HEK293 (cell line): ENCODE measurements around the gene ZFP36.
A peak's percentile ranks its signal among the peaks of the same experiment; 100 is the strongest.

Experiments
- CTCF ChIA-PET: fragments of 350-600 bp; formaldehyde crosslinking; extraction: SDS; loops from one replicate; lab custom pipeline; 2021; ENCODE audit warnings: antibody characterized with exemption; lab: Yijun Ruan, JAX
- POLR2A ChIA-PET: fragments of 300-600 bp; formaldehyde crosslinking; extraction: SDS; loops from one replicate; lab custom pipeline; 2020; ENCODE audit warnings: antibody characterized with exemption, inconsistent platforms; lab: Yijun Ruan, JAX
- H3K27ac ChIP-seq: fragments of 200-500 bp; sonication (Bioruptor generic); 2 replicates; pipeline ENCODE4 v1.5.1; 2014; ENCODE audit warnings: low read depth, low read length, control low read depth, inconsistent platforms; ENCODE audit errors: extremely low read depth
- H3K36me3 ChIP-seq, 2 experiments: fragments of 200-500 bp in 1 of 2; sonication (Bioruptor generic) in 1 of 2; 1 replicate in 1 of 2; 2 replicates in 1 of 2; pipeline ENCODE4 v1.5.1; 2014 to 2017; ENCODE audit warnings: inconsistent platforms in 2 of 2, low read length in 2 of 2; ENCODE audit not compliant: control insufficient read depth in 2 of 2, insufficient read depth in 1 of 2
- H3K4me1 ChIP-seq: fragments of 200-500 bp; sonication (Bioruptor generic); 2 replicates; pipeline ENCODE4 v1.5.1; 2014; ENCODE audit warnings: mild to moderate bottlenecking, low read length, inconsistent platforms; ENCODE audit not compliant: control insufficient read depth, insufficient read depth
- H3K4me3 ChIP-seq: 2 replicates; pipeline ENCODE4 v1.5.1; 2011; ENCODE audit warnings: low read depth, mild to moderate bottlenecking, control low read depth, low read length, moderate library complexity
- H3K9me3 ChIP-seq: fragments of 200-500 bp; sonication (Bioruptor generic); 2 replicates; pipeline ENCODE4 v1.5.1; 2014; ENCODE audit warnings: low read depth, low read length, inconsistent platforms; ENCODE audit not compliant: control insufficient read depth, insufficient read depth
- BCL11A ChIP-seq: fragments of 450-650 bp; formaldehyde crosslinking; IDR thresholded peaks from 2 replicates; pipeline ENCODE4 v1.5.1; 2016; ENCODE audit warnings: low read depth, missing biosample characterization, missing genetic modification characterization
- EGR2 ChIP-seq: fragments of 450-650 bp; formaldehyde crosslinking; IDR thresholded peaks from 2 replicates; pipeline ENCODE4 v1.5.1; 2016; ENCODE audit warnings: low read depth, missing biosample characterization, missing genetic modification characterization
- GLIS1 ChIP-seq: fragments of 450-650 bp; formaldehyde crosslinking; IDR thresholded peaks from 2 replicates; pipeline ENCODE4 v1.5.1; 2016; ENCODE audit warnings: missing biosample characterization, missing genetic modification characterization
- MYNN ChIP-seq: fragments of 450-650 bp; formaldehyde crosslinking; IDR thresholded peaks from 2 replicates; pipeline ENCODE4 v1.5.1; 2016; ENCODE audit warnings: missing biosample characterization, missing genetic modification characterization, borderline replicate concordance
- SP2 ChIP-seq: fragments of 450-650 bp; formaldehyde crosslinking; IDR thresholded peaks from 2 replicates; pipeline ENCODE4 v1.5.1; 2016; ENCODE audit warnings: missing biosample characterization, missing genetic modification characterization
- SP3 ChIP-seq: fragments of 450-650 bp; formaldehyde crosslinking; IDR thresholded peaks from 2 replicates; pipeline ENCODE4 v1.5.1; 2016; ENCODE audit warnings: missing biosample characterization, missing genetic modification characterization
- ZFHX2 ChIP-seq: fragments of 450-650 bp; formaldehyde crosslinking; conservative IDR thresholded peaks from 2 replicates; pipeline ENCODE4 v1.5.1; 2016; ENCODE audit warnings: missing biosample characterization, missing genetic modification characterization
- ZFP69B ChIP-seq: fragments of 450-650 bp; formaldehyde crosslinking; IDR thresholded peaks from 2 replicates; pipeline ENCODE4 v1.5.1; 2016; ENCODE audit warnings: missing biosample characterization, missing genetic modification characterization
- ZNF10 ChIP-seq: fragments of 450-650 bp; formaldehyde crosslinking; IDR thresholded peaks from 2 replicates; pipeline ENCODE4 v1.5.1; 2017; ENCODE audit warnings: missing biosample characterization, missing genetic modification characterization
- ZNF121 ChIP-seq: fragments of 450-650 bp; formaldehyde crosslinking; IDR thresholded peaks from 2 replicates; pipeline ENCODE4 v1.5.1; 2016; ENCODE audit warnings: missing biosample characterization, missing genetic modification characterization
- ZNF132 ChIP-seq: fragments of 450-650 bp; formaldehyde crosslinking; IDR thresholded peaks from 2 replicates; pipeline ENCODE4 v1.5.1; 2017; ENCODE audit warnings: missing biosample characterization, missing genetic modification characterization, borderline replicate concordance
- ZNF239 ChIP-seq: fragments of 450-650 bp; formaldehyde crosslinking; IDR thresholded peaks from 2 replicates; pipeline ENCODE4 v1.5.1; 2016; ENCODE audit warnings: missing biosample characterization, missing genetic modification characterization
- ZNF266 ChIP-seq: fragments of 450-650 bp; formaldehyde crosslinking; IDR thresholded peaks from 2 replicates; pipeline ENCODE4 v1.5.1; 2016; ENCODE audit warnings: missing biosample characterization, missing genetic modification characterization, low read depth
- ZNF37A ChIP-seq: fragments of 450-650 bp; IDR thresholded peaks from 2 replicates; pipeline ENCODE4 v1.5.1; 2018; ENCODE audit warnings: missing biosample characterization, missing genetic modification characterization
- ZNF391 ChIP-seq: fragments of 450-650 bp; formaldehyde crosslinking; IDR thresholded peaks from 2 replicates; pipeline ENCODE4 v1.5.1; 2016; ENCODE audit warnings: low read depth, missing biosample characterization, missing genetic modification characterization, borderline replicate concordance
- ZNF423 ChIP-seq: fragments of 450-650 bp; formaldehyde crosslinking; IDR thresholded peaks from 2 replicates; pipeline ENCODE4 v1.5.1; 2016; ENCODE audit warnings: missing biosample characterization, missing genetic modification characterization
- ZNF449 ChIP-seq: fragments of 450-650 bp; formaldehyde crosslinking; IDR thresholded peaks from 2 replicates; pipeline ENCODE4 v1.5.1; 2017; ENCODE audit warnings: missing biosample characterization, mild to moderate bottlenecking, missing genetic modification characterization, moderate library complexity
- ZNF48 ChIP-seq: fragments of 450-650 bp; formaldehyde crosslinking; IDR thresholded peaks from 2 replicates; pipeline ENCODE4 v1.5.1; 2016; ENCODE audit warnings: missing biosample characterization, missing genetic modification characterization
- ZNF571 ChIP-seq: fragments of 450-650 bp; formaldehyde crosslinking; IDR thresholded peaks from 2 replicates; pipeline ENCODE4 v1.5.0; 2017; ENCODE audit warnings: missing biosample characterization, missing genetic modification characterization
- ZNF596 ChIP-seq: fragments of 450-650 bp; IDR thresholded peaks from 2 replicates; pipeline ENCODE4 v1.5.0; 2018; ENCODE audit warnings: missing biosample characterization, mild to moderate bottlenecking, missing genetic modification characterization, moderate library complexity
- ZNF600 ChIP-seq: fragments of 450-650 bp; formaldehyde crosslinking; IDR thresholded peaks from 2 replicates; pipeline ENCODE4 v1.5.1; 2016; ENCODE audit warnings: missing biosample characterization, missing genetic modification characterization
- ZNF610 ChIP-seq: fragments of 450-650 bp; formaldehyde crosslinking; IDR thresholded peaks from 2 replicates; pipeline ENCODE4 v1.5.1; 2016; ENCODE audit warnings: missing biosample characterization, missing genetic modification characterization, borderline replicate concordance
- ZNF664 ChIP-seq: fragments of 450-650 bp; formaldehyde crosslinking; IDR thresholded peaks from 2 replicates; pipeline ENCODE4 v1.5.1; 2016; ENCODE audit warnings: missing biosample characterization, missing genetic modification characterization
- ZNF707 ChIP-seq: fragments of 450-650 bp; formaldehyde crosslinking; IDR thresholded peaks from 2 replicates; pipeline ENCODE4 v1.5.1; 2016; ENCODE audit warnings: missing biosample characterization, missing genetic modification characterization
- ZNF777 ChIP-seq: fragments of 450-650 bp; formaldehyde crosslinking; IDR thresholded peaks from 2 replicates; pipeline ENCODE4 v1.5.1; 2017; ENCODE audit warnings: missing biosample characterization, missing genetic modification characterization, borderline replicate concordance
- ZNF791 ChIP-seq: fragments of 450-650 bp; formaldehyde crosslinking; IDR thresholded peaks from 2 replicates; pipeline ENCODE4 v1.5.1; 2016; ENCODE audit warnings: missing biosample characterization, missing genetic modification characterization
- ZSCAN23 ChIP-seq: fragments of 450-650 bp; formaldehyde crosslinking; IDR thresholded peaks from 2 replicates; pipeline ENCODE4 v1.5.1; 2016; ENCODE audit warnings: missing biosample characterization, missing genetic modification characterization
- TF ChIP-seq, protein P1 (sequence below): fragments of 450-650 bp; formaldehyde crosslinking; IDR thresholded peaks from 2 replicates; pipeline ENCODE4 v1.5.1; 2016; ENCODE audit warnings: missing biosample characterization, missing genetic modification characterization
- TF ChIP-seq, protein P2 (sequence below): fragments of 450-650 bp; formaldehyde crosslinking; IDR thresholded peaks from 2 replicates; pipeline ENCODE4 v1.5.1; 2016; ENCODE audit warnings: missing biosample characterization, missing genetic modification characterization

ZFP36 gene

DNA sequence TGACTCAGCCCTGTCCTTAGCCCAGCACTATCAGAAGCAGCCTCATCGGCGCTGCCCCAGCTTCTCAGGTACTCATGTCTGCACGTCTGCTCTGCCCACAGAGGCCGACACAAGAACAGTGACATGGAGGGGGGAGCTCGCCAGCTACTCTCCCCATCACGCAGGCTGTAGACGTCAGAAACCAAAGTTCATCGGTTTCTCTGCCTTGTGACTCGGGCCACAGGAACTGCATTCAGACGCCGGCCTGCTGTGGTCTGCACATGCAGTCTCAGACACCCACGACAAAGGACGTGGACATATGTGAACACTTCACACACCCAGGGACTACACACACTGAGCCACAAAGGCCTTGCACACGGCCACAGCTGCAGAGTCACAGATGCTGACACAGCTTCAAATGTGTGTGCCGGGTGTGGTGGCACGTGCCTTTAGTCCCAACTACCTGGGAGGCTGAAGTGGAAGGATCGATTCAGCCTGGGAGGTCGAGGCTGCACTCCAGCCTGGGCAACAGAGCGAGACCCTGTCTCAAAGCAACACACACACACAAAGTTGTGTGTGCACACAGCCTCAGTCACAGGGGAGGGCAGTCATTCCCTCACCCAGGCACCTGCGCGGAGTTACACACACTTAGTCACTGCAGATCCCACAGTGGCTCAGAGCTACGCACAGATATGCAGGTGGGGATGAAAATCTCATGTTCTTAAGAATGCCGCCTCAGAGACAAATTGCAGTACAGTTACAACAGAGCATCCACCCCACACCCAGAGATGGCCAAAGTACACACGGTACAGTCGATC, 4.9 kb upstream of the ZFP36 start (continued):
- peak; percentile 38; the same call in 1 of the 2 replicates for TF ChIP-seq GLIS1 (tag by site-specific recombination)
- TF ChIP-seq, all 188 proteins: peak for 9

DNA sequence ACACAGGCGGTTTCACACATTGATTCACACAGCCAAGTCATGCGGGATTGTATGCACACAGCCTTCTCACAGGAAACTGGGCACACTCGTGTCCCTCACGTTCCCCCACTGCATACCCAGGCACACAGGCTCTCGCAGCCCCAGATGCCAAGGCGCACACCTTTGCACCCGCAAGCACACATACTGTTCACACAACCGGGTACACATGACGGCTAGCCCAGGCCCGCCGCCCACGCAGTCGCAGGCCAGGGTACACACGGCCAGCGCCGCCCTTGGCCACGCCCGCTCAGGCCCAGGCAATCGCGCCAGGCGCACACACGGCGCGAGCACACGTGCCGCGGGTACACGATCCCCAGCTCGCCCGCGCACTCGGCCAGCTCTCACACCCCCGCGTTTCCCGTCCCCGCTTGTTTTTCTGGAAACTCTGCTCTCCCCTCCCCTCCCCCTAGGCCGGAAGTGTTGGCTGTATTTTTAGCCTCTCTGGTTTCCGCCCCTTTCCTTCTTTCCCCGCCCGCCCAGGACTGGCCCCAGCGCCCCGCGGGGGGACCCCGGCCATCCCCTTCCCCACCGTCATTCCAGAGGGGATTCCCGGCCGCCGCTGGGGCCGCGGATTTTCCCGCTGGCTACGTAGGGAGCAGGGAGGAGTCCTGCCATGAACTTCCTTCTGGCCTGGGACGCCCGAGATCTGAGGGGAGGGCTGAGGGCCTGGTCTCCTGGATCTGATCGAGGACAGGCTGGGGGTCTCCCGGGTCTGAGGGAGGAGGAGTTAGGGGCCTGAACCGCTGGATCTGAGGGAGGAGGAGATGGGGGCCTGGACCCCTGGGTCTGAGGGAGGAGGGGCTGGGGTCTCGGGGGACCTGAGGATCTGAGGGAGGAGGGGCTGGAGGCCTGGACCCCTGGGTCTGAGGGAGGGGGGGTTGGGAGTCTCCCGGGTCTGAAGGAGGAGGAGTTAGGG, 4.0 kb upstream of the ZFP36 start:
- H3K9me3 ChIP-seq, result no peaks in the 10 kb centered on the region
- ChIA-PET CTCF (interaction anchor here (0.9 to 3.7 kb wide), 5 partner anchors 9 to 12 kb away, joined by 3 to 63 read pairs (median 10); partner anchors contain the start of genes MED29, PAF1 and PLEKHG2), POLR2A (interaction anchor here (0.6 to 11.2 kb wide), 7 partner anchors 9 to 1040 kb away, joined by 3 to 175 read pairs (median 5); partner anchors contain the start of genes MED29, PAF1, PLEKHG2 and RPS16)
- H3K36me3 ChIP-seq, result peaks cover 4 to 9% of the 10 kb centered on the region in 2 experiments
- peak overlapping the region; percentile 34 for H3K4me3 ChIP-seq
- peaks cover 34% of the 10 kb centered on the region for H3K4me1 ChIP-seq
- H3K27ac ChIP-seq, result peak overlapping the region; percentile 93
- TF ChIP-seq ZNF571 (tag by site-specific recombination) (no peak), ZNF48 (no peak), SP2 (tag by site-specific recombination) (peak; percentile 88), ZNF610 (tag by site-specific recombination) (peak; percentile 74; the same call in 1 of the 2 replicates), ZSCAN23 (0 out of 2 replicates have a peak, but pooled peaks have one; percentile 21), SP3 (tag by site-specific recombination) (peak; percentile 91), BCL11A (tag by site-specific recombination) (peak; percentile 76; the same call in 1 of the 2 replicates), ZNF777 (peak; percentile 46; the same call in 1 of the 2 replicates), ZNF132 (tag by site-specific recombination) (no peak), ZNF239 (tag by site-specific recombination) (peak; percentile 47; the same call in 1 of the 2 replicates), ZFHX2 (tag by site-specific recombination) (peak; percentile 100), ZNF266 (tag by site-specific recombination) (no peak), ZFP69B (peak; percentile 49; the same call in 1 of the 2 replicates), ZNF596 (no peak), ZNF391 (tag by site-specific recombination) (peak; percentile 15; the same call in 1 of the 2 replicates), ZNF791 (tag by site-specific recombination) (no peak), GLIS1 (tag by site-specific recombination) (peak; percentile 74), ZNF600 (tag by site-specific recombination) (peak; percentile 96), ZNF37A (tag by site-specific recombination) (no peak), EGR2 (tag by site-specific recombination) (peak; percentile 99), ZNF664 (tag by site-specific recombination) (peak; percentile 62), ZNF423 (tag by site-specific recombination) (0 out of 2 replicates have a peak, but pooled peaks have one; percentile 4), MYNN (tag by site-specific recombination) (0 out of 2 replicates have a peak, but pooled peaks have one; percentile 27), ZNF449 (tag by site-specific recombination) (0 out of 2 replicates have a peak, but pooled peaks have one; percentile 66), ZNF707 (tag by site-specific recombination) (no peak), ZNF10 (tag by site-specific recombination) (0 out of 2 replicates have a peak, but pooled peaks have one; percentile 7), ZNF121 (tag by site-specific recombination) (no peak; the same call in 1 of the 2 replicates)
- TF ChIP-seq, protein P1, sequence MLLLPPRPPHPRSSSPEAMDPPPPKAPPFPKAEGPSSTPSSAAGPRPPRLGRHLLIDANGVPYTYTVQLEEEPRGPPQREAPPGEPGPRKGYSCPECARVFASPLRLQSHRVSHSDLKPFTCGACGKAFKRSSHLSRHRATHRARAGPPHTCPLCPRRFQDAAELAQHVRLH (tag by site-specific recombination), result peak; percentile 83
- TF ChIP-seq, protein P2, sequence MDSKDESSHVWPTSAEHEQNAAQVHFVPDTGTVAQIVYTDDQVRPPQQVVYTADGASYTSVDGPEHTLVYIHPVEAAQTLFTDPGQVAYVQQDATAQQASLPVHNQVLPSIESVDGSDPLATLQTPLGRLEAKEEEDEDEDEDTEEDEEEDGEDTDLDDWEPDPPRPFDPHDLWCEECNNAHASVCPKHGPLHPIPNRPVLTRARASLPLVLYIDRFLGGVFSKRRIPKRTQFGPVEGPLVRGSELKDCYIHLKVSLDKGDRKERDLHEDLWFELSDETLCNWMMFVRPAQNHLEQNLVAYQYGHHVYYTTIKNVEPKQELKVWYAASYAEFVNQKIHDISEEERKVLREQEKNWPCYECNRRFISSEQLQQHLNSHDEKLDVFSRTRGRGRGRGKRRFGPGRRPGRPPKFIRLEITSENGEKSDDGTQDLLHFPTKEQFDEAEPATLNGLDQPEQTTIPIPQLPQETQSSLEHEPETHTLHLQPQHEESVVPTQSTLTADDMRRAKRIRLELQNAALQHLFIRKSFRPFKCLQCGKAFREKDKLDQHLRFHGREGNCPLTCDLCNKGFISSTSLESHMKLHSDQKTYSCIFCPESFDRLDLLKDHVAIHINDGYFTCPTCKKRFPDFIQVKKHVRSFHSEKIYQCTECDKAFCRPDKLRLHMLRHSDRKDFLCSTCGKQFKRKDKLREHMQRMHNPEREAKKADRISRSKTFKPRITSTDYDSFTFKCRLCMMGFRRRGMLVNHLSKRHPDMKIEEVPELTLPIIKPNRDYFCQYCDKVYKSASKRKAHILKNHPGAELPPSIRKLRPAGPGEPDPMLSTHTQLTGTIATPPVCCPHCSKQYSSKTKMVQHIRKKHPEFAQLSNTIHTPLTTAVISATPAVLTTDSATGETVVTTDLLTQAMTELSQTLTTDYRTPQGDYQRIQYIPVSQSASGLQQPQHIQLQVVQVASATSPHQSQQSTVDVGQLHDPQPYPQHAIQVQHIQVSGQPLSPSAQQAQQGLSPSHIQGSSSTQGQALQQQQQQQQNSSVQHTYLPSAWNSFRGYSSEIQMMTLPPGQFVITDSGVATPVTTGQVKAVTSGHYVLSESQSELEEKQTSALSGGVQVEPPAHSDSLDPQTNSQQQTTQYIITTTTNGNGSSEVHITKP, result peak; percentile 82
